Uterus (tissue), 4 donors: Measurements from ENCODE around the gene PRMT6. TPM values are rescaled to one million over a fixed set of nuclear protein-coding genes. Genes with fewer than 3 reads are reported as not detected.

ENCODE experiments used
- DNase-seq, 2 donors: peaks; one replicate each; pipeline ENCODE4 v3.0.0-alpha.2; 2019 to 2020
- H3K27ac ChIP-seq, 2 donors: fragments of 200-600 bp; sonication (generic); 1 replicate in 1 of 2; 2 replicates in 1 of 2; pipeline ENCODE4 v1.5.1; 2016 to 2018
- H3K27me3 ChIP-seq, 2 donors: fragments of 200-600 bp; sonication (generic); one replicate each; pipeline ENCODE4 v1.5.1; 2018 to 2019; ENCODE audit warnings: control low read depth in 1 of 2
- H3K36me3 ChIP-seq, 2 donors: fragments of 200-600 bp; sonication (generic); one replicate each; pipeline ENCODE4 v1.5.1; 2019; ENCODE audit warnings: control low read depth in 1 of 2
- H3K4me1 ChIP-seq, 2 donors: fragments of 200-600 bp; sonication (generic); one replicate each; pipeline ENCODE4 v1.5.1; 2018 to 2019; ENCODE audit warnings: control low read depth in 1 of 2
- H3K4me3 ChIP-seq, 2 donors: fragments of 200-600 bp; sonication (generic); 1 replicate in 1 of 2; 2 replicates in 1 of 2; pipeline ENCODE4 v1.5.1; 2018 to 2019; ENCODE audit warnings: mild to moderate bottlenecking in 1 of 2
- H3K9me3 ChIP-seq, 2 donors: fragments of 200-600 bp; sonication (generic); one replicate each; pipeline ENCODE4 v1.5.1; 2019; ENCODE audit warnings: control low read depth in 1 of 2
- CTCF ChIP-seq, 4 experiments: fragments of 200-600 bp in 2 of 4; fragments of 450-650 bp in 2 of 4; sonication (generic) in 2 of 4; IDR thresholded peaks; one replicate each; pipeline ENCODE4 v1.5.1; 2016 to 2019; ENCODE audit warnings: antibody characterized with exemption in 4 of 4, mild to moderate bottlenecking in 2 of 4, moderate library complexity in 1 of 4
- POLR2A ChIP-seq, 2 donors: fragments of 450-650 bp; IDR thresholded peaks; one replicate each; pipeline ENCODE4 v1.6.1; 2016; ENCODE audit warnings: antibody characterized with exemption in 2 of 2, mild to moderate bottlenecking in 1 of 2, moderate library complexity in 1 of 2
- intact Hi-C: fragments of 100-400 bp; cut with DNase I; formaldehyde crosslinking; loops from one replicate; pipeline ENCODE4 v1.15.1; 2023; ENCODE audit warnings: low total_unique reads
- total RNA-seq, 4 donors: library from RNA; depleted of rRNA in 3 of 4; stranded (reverse); fragments of >200 nt in 3 of 4; gene quantifications; one replicate each; pipeline versions ENCODE4 v1.1.0 to v1.2.4, GENCODE V29; 2014 to 2023
- donor health status: DM: yes; HTN: yes; CAD: no.

PRMT6 gene
- total RNA-seq, 4 donors from 2014 or later = 10.2 to 36.5 (median 14.6) TPM

GRCh38 chr1:107057197-107058133 lies 991 bp downstream of the PRMT6 start:
- DNase-seq = peak; percentile 37 to 59
- H3K4me3 ChIP-seq = peak overlapping the region; percentile 63 to 81
- intact Hi-C loops = no loop called here
- H3K9me3 ChIP-seq = no peaks in the 10 kb centered on the region
- H3K36me3 ChIP-seq = no peaks in the 10 kb centered on the region
- H3K4me1 ChIP-seq = no peaks in the 10 kb centered on the region
- H3K27me3 ChIP-seq = no peaks in the 10 kb centered on the region
- H3K27ac ChIP-seq = peak overlapping the region; percentile 76 to 87
- TF ChIP-seq POLR2A (IDR thresholded peaks at IDR 0.05) (no peak), CTCF (IDR thresholded peaks at IDR 0.05) (no peak)

GRCh38 chr1:107058245-107059032 lies 2.0 kb downstream of the PRMT6 start:
- intact Hi-C loops = no loop called here
- no peaks in the 10 kb centered on the region for H3K4me1 ChIP-seq
- no peak for DNase-seq
- no peaks in the 10 kb centered on the region for H3K9me3 ChIP-seq
- no peaks in the 10 kb centered on the region for H3K27me3 ChIP-seq
- no peak overlapping the region for H3K4me3 ChIP-seq
- H3K27ac ChIP-seq = no peak overlapping the region
- H3K36me3 ChIP-seq = no peaks in the 10 kb centered on the region
- TF ChIP-seq CTCF (IDR thresholded peaks at IDR 0.05) (no peak), POLR2A (IDR thresholded peaks at IDR 0.05) (no peak)

- DNase-seq = no peak
- Histone ChIP-seq H3K36me3 (no peaks in the 10 kb centered on the region), H3K4me3 (no peak overlapping the region), H3K9me3 (no peaks in the 10 kb centered on the region), H3K4me1 (no peaks in the 10 kb centered on the region), H3K27ac (no peak overlapping the region), H3K27me3 (no peaks in the 10 kb centered on the region)
- TF ChIP-seq CTCF (IDR thresholded peaks at IDR 0.05) = no peak
- no peak for TF ChIP-seq POLR2A (IDR thresholded peaks at IDR 0.05)
- intact Hi-C loops = no loop called here
Observed at GRCh38 chr1:107061886-107062285, 5.4 kb downstream of the PRMT6 start.

GRCh38 chr1:107073493-107073892 lies 17.0 kb downstream of the PRMT6 start:
- TF ChIP-seq CTCF (IDR thresholded peaks at IDR 0.05) (no peak), POLR2A (IDR thresholded peaks at IDR 0.05) (no peak)
- Histone ChIP-seq H3K4me1 (no peaks in the 10 kb centered on the region), H3K27ac (no peak overlapping the region), H3K4me3 (no peak overlapping the region), H3K27me3 (no peaks in the 10 kb centered on the region), H3K36me3 (no peaks in the 10 kb centered on the region), H3K9me3 (no peaks in the 10 kb centered on the region)
- intact Hi-C loops = no loop called here
- DNase-seq = no peak

- H3K27ac ChIP-seq = no peak overlapping the region
- H3K36me3 ChIP-seq = no peaks in the 10 kb centered on the region
- no peak for TF ChIP-seq CTCF (IDR thresholded peaks at IDR 0.05)
- no peak for TF ChIP-seq POLR2A (IDR thresholded peaks at IDR 0.05)
- no peak for DNase-seq
- H3K4me1 ChIP-seq = no peaks in the 10 kb centered on the region
- H3K4me3 ChIP-seq = no peak overlapping the region
- H3K27me3 ChIP-seq = no peaks in the 10 kb centered on the region
- intact Hi-C loops = no loop called here
- no peaks in the 10 kb centered on the region for H3K9me3 ChIP-seq
Observed at GRCh38 chr1:107076841-107077240, 20.4 kb downstream of the PRMT6 start.
